Panc1 (cell line): Measurements from ENCODE around the gene NIPA2.

Experiments used
- CTCF ChIP-seq: fragments of 450-650 bp; IDR thresholded peaks from 2 replicates; pipeline ENCODE4 v1.5.1; 2017; ENCODE audit warnings: mild to moderate bottlenecking
- POLR2AphosphoS5 ChIP-seq: IDR thresholded peaks from 2 replicates; pipeline ENCODE4 v1.6.1; 2012; ENCODE audit warnings: mild to moderate bottlenecking, low read depth, low read length, moderate library complexity
- TF ChIP-seq, protein P1 (sequence below), 2 experiments: IDR thresholded peaks; 2 replicates each; pipeline ENCODE4 v1.6.1; 2011 to 2012; ENCODE audit warnings: low read depth in 2 of 2, control low read depth in 1 of 2, low read length in 1 of 2, mild to moderate bottlenecking in 1 of 2, moderate library complexity in 1 of 2; ENCODE audit not compliant: insufficient read depth in 1 of 2

GRCh38 chr15:22850055-22850454 lies 11.6 kb downstream of the NIPA2 start:
- TF ChIP-seq CTCF: no peak
- no peak for TF ChIP-seq POLR2AphosphoS5
- TF ChIP-seq, protein P1, sequence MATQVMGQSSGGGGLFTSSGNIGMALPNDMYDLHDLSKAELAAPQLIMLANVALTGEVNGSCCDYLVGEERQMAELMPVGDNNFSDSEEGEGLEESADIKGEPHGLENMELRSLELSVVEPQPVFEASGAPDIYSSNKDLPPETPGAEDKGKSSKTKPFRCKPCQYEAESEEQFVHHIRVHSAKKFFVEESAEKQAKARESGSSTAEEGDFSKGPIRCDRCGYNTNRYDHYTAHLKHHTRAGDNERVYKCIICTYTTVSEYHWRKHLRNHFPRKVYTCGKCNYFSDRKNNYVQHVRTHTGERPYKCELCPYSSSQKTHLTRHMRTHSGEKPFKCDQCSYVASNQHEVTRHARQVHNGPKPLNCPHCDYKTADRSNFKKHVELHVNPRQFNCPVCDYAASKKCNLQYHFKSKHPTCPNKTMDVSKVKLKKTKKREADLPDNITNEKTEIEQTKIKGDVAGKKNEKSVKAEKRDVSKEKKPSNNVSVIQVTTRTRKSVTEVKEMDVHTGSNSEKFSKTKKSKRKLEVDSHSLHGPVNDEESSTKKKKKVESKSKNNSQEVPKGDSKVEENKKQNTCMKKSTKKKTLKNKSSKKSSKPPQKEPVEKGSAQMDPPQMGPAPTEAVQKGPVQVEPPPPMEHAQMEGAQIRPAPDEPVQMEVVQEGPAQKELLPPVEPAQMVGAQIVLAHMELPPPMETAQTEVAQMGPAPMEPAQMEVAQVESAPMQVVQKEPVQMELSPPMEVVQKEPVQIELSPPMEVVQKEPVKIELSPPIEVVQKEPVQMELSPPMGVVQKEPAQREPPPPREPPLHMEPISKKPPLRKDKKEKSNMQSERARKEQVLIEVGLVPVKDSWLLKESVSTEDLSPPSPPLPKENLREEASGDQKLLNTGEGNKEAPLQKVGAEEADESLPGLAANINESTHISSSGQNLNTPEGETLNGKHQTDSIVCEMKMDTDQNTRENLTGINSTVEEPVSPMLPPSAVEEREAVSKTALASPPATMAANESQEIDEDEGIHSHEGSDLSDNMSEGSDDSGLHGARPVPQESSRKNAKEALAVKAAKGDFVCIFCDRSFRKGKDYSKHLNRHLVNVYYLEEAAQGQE (IDR thresholded peaks at IDR 0.05; ENCODE audit: insufficient read depth in 1 of 2, low read depth in 2 of 2, low read length in 1 of 2): no peak
